BLaER1 (cell line): ENCODE results near the gene ARHGAP42.
A peak's percentile ranks its signal among the peaks of the same experiment; 100 is the strongest.

Experiments used
- H3K27ac ChIP-seq: shearing (Covaris generic); formaldehyde crosslinking; 2 replicates; pipeline ENCODE4 v1.8.1; 2022
- H3K27me3 ChIP-seq: shearing (Covaris generic); formaldehyde crosslinking; 2 replicates; pipeline ENCODE4 v1.8.1; 2022
- H3K36me3 ChIP-seq: shearing (Covaris generic); formaldehyde crosslinking; 2 replicates; pipeline ENCODE4 v1.8.1; 2022
- H3K4me1 ChIP-seq: shearing (Covaris generic); formaldehyde crosslinking; 2 replicates; pipeline ENCODE4 v1.8.1; 2022
- H3K4me2 ChIP-seq: shearing (Covaris generic); formaldehyde crosslinking; 2 replicates; pipeline ENCODE4 v1.8.1; 2022
- H3K4me3 ChIP-seq: shearing (Covaris generic); formaldehyde crosslinking; 2 replicates; pipeline ENCODE4 v1.8.1; 2022
- H3K9ac ChIP-seq: shearing (Covaris generic); formaldehyde crosslinking; 2 replicates; pipeline ENCODE4 v1.8.1; 2022
- H3K9me3 ChIP-seq: shearing (Covaris generic); formaldehyde crosslinking; 2 replicates; pipeline ENCODE4 v1.8.1; 2022
- H4K20me1 ChIP-seq: shearing (Covaris generic); formaldehyde crosslinking; 2 replicates; pipeline ENCODE4 v1.8.1; 2022
- Cebpa-rat ChIP-seq: shearing (Covaris generic); IDR thresholded peaks from 2 replicates; pipeline ENCODE4 v1.8.1; 2022

The ARHGAP42 gene

GRCh38 chr11:100759106-100759505 is 72.0 kb downstream of the ARHGAP42 start:
- no peaks in the 10 kb centered on the region for H3K36me3 ChIP-seq
- no peak overlapping the region for H3K27ac ChIP-seq
- H4K20me1 ChIP-seq, result no peaks in the 10 kb centered on the region
- no peaks in the 10 kb centered on the region for H3K9me3 ChIP-seq
- H3K4me3 ChIP-seq, result no peak overlapping the region
- no peak overlapping the region for H3K9ac ChIP-seq
- H3K4me2 ChIP-seq, result no peak overlapping the region
- H3K4me1 ChIP-seq, result peaks cover 12% of the 10 kb centered on the region
- no peaks in the 10 kb centered on the region for H3K27me3 ChIP-seq
- TF ChIP-seq Cebpa-rat, result no peak

- H3K9ac ChIP-seq, result no peak overlapping the region
- no peaks in the 10 kb centered on the region for H4K20me1 ChIP-seq
- no peak overlapping the region for H3K4me2 ChIP-seq
- H3K27me3 ChIP-seq, result no peaks in the 10 kb centered on the region
- H3K4me1 ChIP-seq, result peaks cover 12% of the 10 kb centered on the region
- H3K9me3 ChIP-seq, result no peaks in the 10 kb centered on the region
- H3K27ac ChIP-seq, result no peak overlapping the region
- no peak overlapping the region for H3K4me3 ChIP-seq
- H3K36me3 ChIP-seq, result no peaks in the 10 kb centered on the region
- no peak for TF ChIP-seq Cebpa-rat
Observed at GRCh38 chr11:100759856-100760255, 72.8 kb downstream of the ARHGAP42 start.

DNA sequence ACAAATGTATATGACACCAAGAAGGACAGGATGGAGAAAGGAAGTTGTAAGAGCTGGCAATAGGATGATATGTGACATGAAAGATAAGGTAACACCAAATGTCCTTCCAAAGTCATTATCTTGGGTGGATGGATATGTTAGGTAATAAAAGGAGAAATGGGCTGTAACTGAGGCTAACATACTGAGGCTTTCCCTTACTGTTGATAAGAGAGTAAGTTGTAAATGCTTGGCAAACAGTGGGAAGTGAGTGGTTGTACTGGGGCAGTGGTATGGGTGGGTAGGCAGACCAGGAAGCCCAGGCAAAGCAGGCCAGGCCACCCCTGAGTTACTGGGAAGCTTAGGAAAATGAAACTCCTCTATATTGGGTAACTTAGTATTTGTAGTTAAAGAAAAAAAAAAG is 73.7 kb downstream of the ARHGAP42 start:
- Histone ChIP-seq H3K9ac (no peak overlapping the region), H3K9me3 (no peaks in the 10 kb centered on the region), H3K4me2 (peak overlapping the region; percentile 22), H3K27me3 (no peaks in the 10 kb centered on the region), H3K4me3 (no peak overlapping the region), H3K36me3 (no peaks in the 10 kb centered on the region), H3K4me1 (peaks cover 12% of the 10 kb centered on the region), H3K27ac (no peak overlapping the region), H4K20me1 (no peaks in the 10 kb centered on the region)
- no peak for TF ChIP-seq Cebpa-rat

GRCh38 chr11:100761841-100762240 is 74.8 kb downstream of the ARHGAP42 start:
- no peak overlapping the region for H3K4me2 ChIP-seq
- peaks cover 12% of the 10 kb centered on the region for H3K4me1 ChIP-seq
- H3K9me3 ChIP-seq, result no peaks in the 10 kb centered on the region
- no peaks in the 10 kb centered on the region for H3K36me3 ChIP-seq
- H3K9ac ChIP-seq, result no peak overlapping the region
- no peak for TF ChIP-seq Cebpa-rat
- H3K27ac ChIP-seq, result no peak overlapping the region
- no peaks in the 10 kb centered on the region for H4K20me1 ChIP-seq
- H3K27me3 ChIP-seq, result no peaks in the 10 kb centered on the region
- H3K4me3 ChIP-seq, result no peak overlapping the region

GRCh38 chr11:100766764-100767163 is 79.7 kb downstream of the ARHGAP42 start:
- no peak overlapping the region for H3K4me2 ChIP-seq
- H3K4me1 ChIP-seq, result no peaks in the 10 kb centered on the region
- no peak overlapping the region for H3K4me3 ChIP-seq
- TF ChIP-seq Cebpa-rat, result no peak
- H3K27ac ChIP-seq, result no peak overlapping the region
- no peak overlapping the region for H3K9ac ChIP-seq
- no peaks in the 10 kb centered on the region for H3K27me3 ChIP-seq
- H3K36me3 ChIP-seq, result peaks cover 4% of the 10 kb centered on the region; the same call in 1 of the 2 replicates
- no peaks in the 10 kb centered on the region for H4K20me1 ChIP-seq
- H3K9me3 ChIP-seq, result no peaks in the 10 kb centered on the region

GRCh38 chr11:100769165-100769564 is 82.1 kb downstream of the ARHGAP42 start:
- Histone ChIP-seq H3K27me3 (no peaks in the 10 kb centered on the region), H3K4me2 (no peak overlapping the region), H3K36me3 (peaks cover 18% of the 10 kb centered on the region), H3K27ac (no peak overlapping the region), H4K20me1 (no peaks in the 10 kb centered on the region), H3K4me1 (no peaks in the 10 kb centered on the region), H3K4me3 (no peak overlapping the region), H3K9me3 (no peaks in the 10 kb centered on the region), H3K9ac (no peak overlapping the region)
- no peak for TF ChIP-seq Cebpa-rat

DNA sequence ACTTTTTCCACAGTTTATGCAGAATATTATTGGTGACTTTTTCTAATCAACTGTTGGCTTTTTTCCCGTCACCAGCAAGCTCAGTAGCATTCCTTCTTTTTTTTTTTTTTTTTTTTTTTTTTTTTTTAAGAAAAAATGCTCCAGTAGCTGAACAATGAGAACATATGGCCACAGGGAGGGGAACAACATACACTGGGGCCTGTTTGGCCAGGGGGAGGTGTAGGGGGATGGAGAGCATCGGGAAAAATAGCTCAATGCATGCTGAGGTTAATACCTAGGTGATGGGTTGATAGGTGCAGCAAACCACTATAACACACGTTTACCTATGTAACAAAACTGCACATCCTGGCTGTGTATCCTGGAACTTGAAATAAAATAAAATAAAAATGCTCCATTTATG is 82.5 kb downstream of the ARHGAP42 start:
- H3K36me3 ChIP-seq, result peaks cover 23% of the 10 kb centered on the region
- no peaks in the 10 kb centered on the region for H3K9me3 ChIP-seq
- no peaks in the 10 kb centered on the region for H3K27me3 ChIP-seq
- no peaks in the 10 kb centered on the region for H4K20me1 ChIP-seq
- H3K9ac ChIP-seq, result no peak overlapping the region
- H3K27ac ChIP-seq, result no peak overlapping the region
- no peaks in the 10 kb centered on the region for H3K4me1 ChIP-seq
- H3K4me3 ChIP-seq, result no peak overlapping the region
- H3K4me2 ChIP-seq, result no peak overlapping the region
- TF ChIP-seq Cebpa-rat, result no peak

DNA sequence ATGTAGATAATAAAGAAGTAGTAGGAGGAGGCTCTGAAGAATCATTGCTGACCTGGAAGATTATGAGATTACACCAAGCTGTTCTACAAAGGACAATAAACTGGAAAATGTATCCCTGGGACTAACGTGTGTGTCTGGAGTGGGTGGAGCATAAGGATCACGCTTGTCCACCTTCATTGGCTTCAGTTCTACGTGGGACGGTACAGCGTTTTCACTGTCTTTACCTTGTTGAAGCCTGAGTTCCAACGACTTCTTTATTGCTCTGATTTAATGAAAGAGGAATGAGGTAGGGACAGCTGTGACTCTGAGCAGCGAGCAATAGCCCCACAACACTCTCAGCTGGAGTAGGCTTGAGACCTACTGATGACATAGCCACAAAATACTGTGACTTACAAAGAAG is 87.0 kb downstream of the ARHGAP42 start:
- H4K20me1 ChIP-seq, result no peaks in the 10 kb centered on the region
- H3K4me2 ChIP-seq, result no peak overlapping the region
- no peak overlapping the region for H3K4me3 ChIP-seq
- H3K27ac ChIP-seq, result no peak overlapping the region
- H3K27me3 ChIP-seq, result no peaks in the 10 kb centered on the region
- H3K36me3 ChIP-seq, result peaks cover 24% of the 10 kb centered on the region
- no peaks in the 10 kb centered on the region for H3K9me3 ChIP-seq
- H3K4me1 ChIP-seq, result peaks cover 9% of the 10 kb centered on the region
- no peak overlapping the region for H3K9ac ChIP-seq
- no peak for TF ChIP-seq Cebpa-rat

- Histone ChIP-seq H3K4me1 (peaks cover 9% of the 10 kb centered on the region), H3K9ac (no peak overlapping the region), H3K36me3 (peaks cover 24% of the 10 kb centered on the region), H3K9me3 (no peaks in the 10 kb centered on the region), H3K4me2 (no peak overlapping the region), H4K20me1 (no peaks in the 10 kb centered on the region), H3K27me3 (no peaks in the 10 kb centered on the region), H3K4me3 (no peak overlapping the region), H3K27ac (no peak overlapping the region)
- TF ChIP-seq Cebpa-rat, result no peak
Observed at GRCh38 chr11:100774859-100775258, 87.8 kb downstream of the ARHGAP42 start.

DNA sequence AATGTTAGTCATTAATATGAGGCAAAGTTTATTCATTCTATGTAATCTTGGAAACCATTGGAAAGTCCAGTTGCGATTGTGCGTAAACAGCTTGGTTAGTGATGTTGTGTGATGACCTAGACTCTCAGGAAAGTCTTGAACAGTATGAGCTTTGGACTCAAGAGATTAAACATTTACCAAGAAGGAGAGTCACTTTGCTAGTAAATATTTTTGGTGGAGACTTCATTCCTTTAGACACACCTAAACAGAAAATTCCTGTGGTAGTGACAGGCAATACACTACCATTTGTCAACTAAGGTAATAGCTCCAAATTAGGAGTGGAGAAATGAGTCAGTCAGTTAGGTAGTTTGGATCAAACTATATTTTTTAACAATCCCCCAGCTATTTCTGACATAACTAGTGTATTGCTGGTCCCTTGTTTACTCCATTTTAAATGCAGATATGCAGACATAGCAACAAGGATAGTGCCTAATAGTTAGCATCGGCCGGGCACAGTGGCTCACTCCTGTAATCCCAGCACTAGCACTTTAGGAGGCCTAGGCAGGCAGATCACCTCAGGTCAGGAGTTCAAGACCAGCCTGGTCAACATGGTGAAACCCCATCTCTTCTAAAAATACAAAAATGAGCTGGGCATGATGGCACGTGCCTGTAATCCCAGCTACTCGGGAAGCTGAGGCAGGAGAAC is 89.3 kb downstream of the ARHGAP42 start:
- no peaks in the 10 kb centered on the region for H3K9me3 ChIP-seq
- no peak overlapping the region for H3K27ac ChIP-seq
- no peak overlapping the region for H3K9ac ChIP-seq
- H3K36me3 ChIP-seq, result peaks cover 24% of the 10 kb centered on the region
- H4K20me1 ChIP-seq, result no peaks in the 10 kb centered on the region
- H3K4me3 ChIP-seq, result no peak overlapping the region
- no peak for TF ChIP-seq Cebpa-rat
- no peak overlapping the region for H3K4me2 ChIP-seq
- H3K4me1 ChIP-seq, result peaks cover 9% of the 10 kb centered on the region
- no peaks in the 10 kb centered on the region for H3K27me3 ChIP-seq

- Histone ChIP-seq H3K27me3 (no peaks in the 10 kb centered on the region), H4K20me1 (no peaks in the 10 kb centered on the region), H3K9me3 (no peaks in the 10 kb centered on the region), H3K9ac (no peak overlapping the region), H3K4me2 (no peak overlapping the region), H3K36me3 (peaks cover 16% of the 10 kb centered on the region), H3K4me3 (no peak overlapping the region), H3K27ac (no peak overlapping the region), H3K4me1 (peaks cover 9% of the 10 kb centered on the region)
- no peak for TF ChIP-seq Cebpa-rat
Observed at GRCh38 chr11:100777103-100777502, 90.0 kb downstream of the ARHGAP42 start.
